ENCODE results near the gene CAPN8. TPM values are rescaled to one million over a fixed set of nuclear protein-coding genes. Genes with fewer than 3 reads are reported as not detected.

The CAPN8 gene
- polyA plus RNA-seq, 1 of the 3 experiments (the other 2 are of a cell fraction) = not detected

- Histone ChIP-seq H3F3A (replicated peaks; ENCODE audit: insufficient read depth) (no peaks in the 10 kb centered on the region), H3K27me3 (ENCODE audit: insufficient read depth) (peaks cover 9% of the 10 kb centered on the region; the same call in 1 of the 2 replicates), H3K4me3 (ENCODE audit: low read depth in 2 of 2, low read length in 1 of 2) (no peak overlapping the region), H3K9ac (no peak overlapping the region), H3K4me1 (ENCODE audit: control insufficient read depth in 1 of 2, insufficient read depth in 2 of 2, low read depth in 1 of 2, low read length in 1 of 2) (no peaks in the 10 kb centered on the region), H3K9me2 (no peaks in the 10 kb centered on the region), H3K79me2 (ENCODE audit: insufficient read depth) (no peaks in the 10 kb centered on the region), H4K20me1 (ENCODE audit: insufficient read depth) (no peaks in the 10 kb centered on the region), H2AFZ (ENCODE audit: low read depth) (no peak overlapping the region), H3K36me3 (replicated peaks in 1 of 2; ENCODE audit: control insufficient read depth in 1 of 2, insufficient read depth in 2 of 2, low read length in 1 of 2) (no peaks in the 10 kb centered on the region), H3K4me2 (no peak overlapping the region), H3K27ac (ENCODE audit: low read depth in 2 of 2, low read length in 1 of 2) (no peak overlapping the region), H3K9me3 (no peaks in the 10 kb centered on the region)
- POLR2A ChIA-PET = no interaction called here
- CTCF ChIA-PET = interaction anchor here (0.9 to 1.8 kb wide), 4 partner anchors 10 to 530 kb away, joined by 3 to 7 read pairs (median 6); no protein-coding TSS in a partner anchor
- TF ChIP-seq USF2 (IDR thresholded peaks at IDR 0.05; ENCODE audit: borderline replicate concordance, low read depth, low read length) (no peak), ELF1 (IDR thresholded peaks at IDR 0.05) (no peak), EZH2phosphoT487 (IDR thresholded peaks at IDR 0.05; ENCODE audit: borderline replicate concordance, low read depth) (no peak), IRF3 (IDR thresholded peaks at IDR 0.05; ENCODE audit: low read depth, low read length) (no peak), NFIC (IDR thresholded peaks at IDR 0.05; ENCODE audit: borderline replicate concordance) (no peak), FOXJ3 (CRISPR knock-in tag; IDR thresholded peaks at IDR 0.05) (no peak), GATA2 (CRISPR knock-in tag; IDR thresholded peaks at IDR 0.05) (no peak), USF1 (IDR thresholded peaks at IDR 0.05; ENCODE audit: borderline replicate concordance, low read depth) (no peak), RXRA (IDR thresholded peaks at IDR 0.05; ENCODE audit: borderline replicate concordance, low read depth) (no peak), RCOR1 (IDR thresholded peaks at IDR 0.05; ENCODE audit: low read length) (no peak), RAD21 (IDR thresholded peaks at IDR 0.05; ENCODE audit: low read length) (no peak)
- DNase-seq = no peak
- 53% methylated on average over 4 of the region's 5 CpGs for WGBS (ENCODE audit: low lambda C conversion rate)
These were observed 1.4 kb downstream of the CAPN8 start for GRCh38 chr1:223664106-223664505.

GRCh38 chr1:223662943-223663342, 2.6 kb downstream of the CAPN8 start:
- H3K4me3 ChIP-seq (ENCODE audit: low read depth in 2 of 2, low read length in 1 of 2) = no peak overlapping the region
- no peak overlapping the region for H3K27ac ChIP-seq (ENCODE audit: low read depth in 2 of 2, low read length in 1 of 2)
- H3K79me2 ChIP-seq (ENCODE audit: insufficient read depth) = no peaks in the 10 kb centered on the region
- H3K9me2 ChIP-seq = no peaks in the 10 kb centered on the region
- no peak for TF ChIP-seq TCF12 (IDR thresholded peaks at IDR 0.05)
- H3K4me2 ChIP-seq = no peak overlapping the region
- H3K9ac ChIP-seq = no peak overlapping the region
- H3K4me1 ChIP-seq (ENCODE audit: control insufficient read depth in 1 of 2, insufficient read depth in 2 of 2, low read depth in 1 of 2, low read length in 1 of 2) = no peaks in the 10 kb centered on the region
- no peaks in the 10 kb centered on the region for H3K36me3 ChIP-seq (replicated peaks in 1 of 2; ENCODE audit: control insufficient read depth in 1 of 2, insufficient read depth in 2 of 2, low read length in 1 of 2)
- no peak for DNase-seq
- ChIA-PET POLR2A (no interaction called here), CTCF (interaction anchor here (1.0 to 1.8 kb wide), 3 partner anchors 11 to 529 kb away, joined by 3 to 7 read pairs (median 6); no protein-coding TSS in a partner anchor)
- H3K9me3 ChIP-seq = no peaks in the 10 kb centered on the region
- H3K27me3 ChIP-seq (ENCODE audit: insufficient read depth) = peaks cover 9% of the 10 kb centered on the region; the same call in 1 of the 2 replicates
- 39% methylated on average over 5 of the region's 5 CpGs for WGBS (ENCODE audit: low lambda C conversion rate)
- no peaks in the 10 kb centered on the region for H3F3A ChIP-seq (replicated peaks; ENCODE audit: insufficient read depth)
- no peak overlapping the region for H2AFZ ChIP-seq (ENCODE audit: low read depth)
- H4K20me1 ChIP-seq (ENCODE audit: insufficient read depth) = no peaks in the 10 kb centered on the region

All from SK-N-SH (cell line).